PC-9 (cell line): ENCODE measurements around the gene SIK2. TPM values are rescaled to one million over a fixed set of nuclear protein-coding genes. Genes with fewer than 3 reads are reported as not detected.
A peak's percentile ranks its signal among the peaks of the same experiment; 100 is the strongest.

Source experiments
- BruUV-seq: library from RNA; stranded (reverse); fragments of 400-500 nt; replicated peaks from 2 replicates; lab custom pipeline; 2021; lab: Mats Ljungman, UMichigan
- CTCF ChIA-PET: fragments of 300-600 bp; sonication (Branson Sonifier 250); formaldehyde crosslinking; loops from one replicate; lab custom pipeline; 2022; ENCODE audit warnings: antibody characterized with exemption; lab: Charles Lee
- POLR2A ChIA-PET: fragments of 300-600 bp; sonication (Branson Sonifier 250); formaldehyde crosslinking; loops from one replicate; lab custom pipeline; 2022; ENCODE audit warnings: antibody characterized with exemption; ENCODE audit not compliant: unreplicated experiment; lab: Charles Lee
- DNase-seq, 2 experiments: peaks; one replicate each; pipeline versions ENCODE4 v3.0.0 to v3.0.0-alpha.2; 2015 to 2022; ENCODE audit warnings: mixed read lengths in 1 of 2
- H2AFZ ChIP-seq: fragments of 200-600 bp; sonication (generic); 2 replicates; pipeline ENCODE4 v1.8.1; 2017; ENCODE audit warnings: antibody characterized with exemption
- H3F3A ChIP-seq: fragments of 200-600 bp; sonication (generic); 2 replicates; pipeline ENCODE4 v1.8.1; 2017; ENCODE audit warnings: antibody characterized with exemption, mild to moderate bottlenecking, low read depth; ENCODE audit not compliant: insufficient read depth
- H3K27ac ChIP-seq: fragments of 200-600 bp; sonication (generic); 2 replicates; pipeline ENCODE4 v1.6.1; 2016; ENCODE audit warnings: mixed run types
- H3K27me3 ChIP-seq: fragments of 200-600 bp; sonication (generic); 2 replicates; pipeline ENCODE4 v1.6.1; 2016; ENCODE audit warnings: low read depth, mixed run types; ENCODE audit not compliant: insufficient read depth
- H3K36me3 ChIP-seq: fragments of 200-600 bp; sonication (generic); 2 replicates; pipeline ENCODE4 v1.6.1; 2016; ENCODE audit warnings: low read depth, mixed run types
- H3K4me1 ChIP-seq: fragments of 200-600 bp; sonication (generic); replicated peaks from 2 replicates; pipeline ENCODE4 v1.6.1; 2016; ENCODE audit warnings: mixed run types; ENCODE audit not compliant: insufficient read depth
- H3K4me2 ChIP-seq: fragments of 200-600 bp; sonication (generic); 2 replicates; pipeline ENCODE4 v1.6.1; 2017; ENCODE audit warnings: mixed run types
- H3K4me3 ChIP-seq: fragments of 200-600 bp; sonication (generic); 2 replicates; pipeline ENCODE4 v1.6.1; 2016; ENCODE audit warnings: mixed run types
- H3K79me2 ChIP-seq: fragments of 200-600 bp; sonication (generic); 2 replicates; pipeline ENCODE4 v1.6.1; 2017; ENCODE audit warnings: low read depth, mixed run types
- H3K9me2 ChIP-seq: fragments of 200-600 bp; sonication (generic); 2 replicates; pipeline ENCODE4 v1.8.1; 2017; ENCODE audit warnings: mild to moderate bottlenecking; ENCODE audit not compliant: insufficient read depth
- H3K9me3 ChIP-seq: fragments of 200-600 bp; sonication (generic); 2 replicates; pipeline ENCODE4 v1.8.1; 2016; ENCODE audit warnings: low read depth; ENCODE audit not compliant: insufficient read depth
- H4K20me1 ChIP-seq: fragments of 200-600 bp; sonication (generic); 2 replicates; pipeline ENCODE4 v1.8.1; 2017; ENCODE audit not compliant: insufficient read depth
- CTCF ChIP-seq: fragments of 200-600 bp; sonication (generic); conservative IDR thresholded peaks from 2 replicates; pipeline ENCODE4 v1.6.1; 2017; ENCODE audit warnings: mixed run types, antibody characterized with exemption, mild to moderate bottlenecking, moderate library complexity
- EZH2 ChIP-seq: fragments of 200-600 bp; sonication (generic); IDR thresholded peaks from 2 replicates; pipeline ENCODE4 v1.8.0; 2017; ENCODE audit warnings: antibody characterized with exemption, low read depth
- intact Hi-C: fragments of 100-400 bp; cut with micrococcal nuclease; formaldehyde crosslinking; loops from one replicate; pipeline ENCODE4 v1.10.0; 2022; ENCODE audit not compliant: unreplicated experiment
- total RNA-seq: library from RNA; stranded (reverse); gene quantifications from 2 replicates; pipeline ENCODE4 v1.2.3, GENCODE V29; 2021

The SIK2 gene
- total RNA-seq, 1 experiment from 2014 or later = 16.2 TPM

DNA sequence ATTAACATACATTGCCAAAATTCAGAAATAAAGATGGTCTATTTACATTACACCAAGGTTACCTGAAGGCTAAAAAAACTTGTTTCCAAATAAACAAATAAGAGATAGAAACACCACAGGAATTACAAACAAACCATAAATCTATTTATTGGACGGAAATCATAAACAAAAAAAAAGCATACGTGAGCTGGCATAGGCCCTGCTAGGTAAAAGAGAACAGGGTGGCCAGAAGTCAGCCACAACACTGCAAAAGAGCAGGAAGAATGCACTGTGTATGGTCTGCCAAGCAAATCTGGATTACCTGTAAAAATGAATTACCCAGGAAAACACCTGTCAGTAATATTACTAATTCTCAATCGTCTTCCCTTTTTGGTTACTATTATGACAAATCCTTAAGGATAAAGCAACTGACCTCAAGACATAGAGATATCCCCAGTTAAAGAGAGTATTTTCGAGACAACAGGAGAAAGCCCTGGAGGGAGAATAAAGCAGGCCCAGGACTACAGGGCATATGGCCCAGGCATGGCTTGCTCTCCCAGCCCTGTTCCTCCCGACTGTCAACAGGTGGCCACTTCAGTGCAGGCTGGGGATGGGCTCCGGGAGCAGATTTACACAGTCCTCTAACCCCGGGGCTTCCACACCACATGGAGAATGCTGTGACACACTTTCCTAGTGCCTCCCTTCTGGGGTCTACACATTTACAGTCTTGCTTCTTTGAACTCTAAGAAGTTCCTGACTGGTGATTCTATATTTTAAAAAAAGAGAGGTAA is 146.0 kb downstream of the SIK2 start:
- POLR2A ChIA-PET = no interaction called here
- Histone ChIP-seq H3K27ac (peak overlapping the region; percentile 86; the same call in 1 of the 2 replicates), H3F3A (peaks cover 41% of the 10 kb centered on the region), H3K4me1 (peaks cover 51% of the 10 kb centered on the region), H3K4me3 (no peak overlapping the region), H3K9me2 (no peaks in the 10 kb centered on the region), H2AFZ (no peak overlapping the region), H3K79me2 (peaks cover 10% of the 10 kb centered on the region; the same call in 1 of the 2 replicates), H3K36me3 (peaks cover 57% of the 10 kb centered on the region), H3K9me3 (no peaks in the 10 kb centered on the region), H3K4me2 (no peak overlapping the region), H4K20me1 (no peaks in the 10 kb centered on the region), H3K27me3 (no peaks in the 10 kb centered on the region)
- no TSS peak for BruUV-seq
- CTCF ChIA-PET = no interaction called here
- intact Hi-C loops = no loop called here
- peak in 1 of 2 experiments; percentile 81 for DNase-seq
- TF ChIP-seq EZH2 (no peak), CTCF (no peak)

GRCh38 chr11:111749646-111750045 is 147.4 kb downstream of the SIK2 start:
- H3K9me3 ChIP-seq = no peaks in the 10 kb centered on the region
- intact Hi-C loops = no loop called here
- no peak overlapping the region for H3K4me3 ChIP-seq
- H3K9me2 ChIP-seq = no peaks in the 10 kb centered on the region
- CTCF ChIA-PET = no interaction called here
- peaks cover 38% of the 10 kb centered on the region for H3F3A ChIP-seq
- H3K27me3 ChIP-seq = no peaks in the 10 kb centered on the region
- peaks cover 44% of the 10 kb centered on the region for H3K4me1 ChIP-seq
- BruUV-seq = no TSS peak
- H2AFZ ChIP-seq = no peak overlapping the region
- no peak overlapping the region for H3K27ac ChIP-seq
- no peak for TF ChIP-seq CTCF
- no peak for TF ChIP-seq EZH2
- H3K4me2 ChIP-seq = no peak overlapping the region
- H4K20me1 ChIP-seq = no peaks in the 10 kb centered on the region
- POLR2A ChIA-PET = no interaction called here
- no peak for DNase-seq
- peaks cover 5% of the 10 kb centered on the region; the same call in 1 of the 2 replicates for H3K79me2 ChIP-seq
- H3K36me3 ChIP-seq = peaks cover 56% of the 10 kb centered on the region

DNA sequence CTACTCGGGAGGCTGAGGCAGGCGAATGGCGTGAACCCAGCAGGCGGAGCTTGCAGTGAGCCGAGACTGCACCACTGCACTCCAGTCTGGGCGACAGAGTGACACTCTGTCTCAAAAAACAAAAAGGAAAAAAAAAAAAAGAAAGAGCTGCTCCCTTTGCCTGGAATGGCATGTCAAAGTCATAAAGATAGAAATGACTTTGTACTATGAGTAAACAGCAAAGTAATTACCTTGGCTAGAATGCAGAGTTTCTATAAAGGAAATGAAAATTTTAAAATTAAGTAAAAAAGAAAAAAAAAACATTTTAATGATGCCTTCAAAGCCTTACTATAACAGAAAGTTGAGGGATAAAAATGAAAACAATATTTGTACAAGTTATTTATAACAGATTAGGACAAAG is 153.8 kb downstream of the SIK2 start:
- Histone ChIP-seq H3K36me3 (peaks cover 64% of the 10 kb centered on the region), H3K4me2 (no peak overlapping the region)

More for the DNA sequence above, 153.8 kb downstream of the SIK2 start:
- Histone ChIP-seq H3K9me3 (no peaks in the 10 kb centered on the region), H3K27me3 (no peaks in the 10 kb centered on the region), H4K20me1 (no peaks in the 10 kb centered on the region), H3K9me2 (no peaks in the 10 kb centered on the region), H3K4me3 (no peak overlapping the region), H3K79me2 (no peaks in the 10 kb centered on the region), H3K27ac (no peak overlapping the region), H3K4me1 (no peaks in the 10 kb centered on the region), H3F3A (no peaks in the 10 kb centered on the region; the same call in 1 of the 2 replicates), H2AFZ (no peak overlapping the region)
- no TSS peak for BruUV-seq
- ChIA-PET POLR2A (interaction anchor here (0.6 kb wide), 1 partner anchor 674 kb away, joined by 4 read pairs; no protein-coding TSS in a partner anchor), CTCF (interaction anchor here (0.6 kb wide), 3 partner anchors 9 to 432 kb away, joined by 4 to 7 read pairs (median 4); no protein-coding TSS in a partner anchor)
- no peak for DNase-seq
- intact Hi-C loops = no loop called here
- TF ChIP-seq CTCF (no peak), EZH2 (no peak)
